Stomach (tissue), 9 donors: Measurements from ENCODE around the gene GTPBP4. TPM values are rescaled to one million over a fixed set of nuclear protein-coding genes. Genes with fewer than 3 reads are reported as not detected.

Experiments used
- DNase-seq, 2 donors: peaks; one replicate each; pipeline versions ENCODE4 v3.0.0 to v3.0.0-alpha.2; 2013 to 2019
- H3K27ac ChIP-seq, 5 donors: fragments of 200-600 bp in 4 of 5; sonication (generic) in 4 of 5; one replicate each; pipeline ENCODE4 v1.5.1; 2013 to 2019; ENCODE audit warnings: mild to moderate bottlenecking in 1 of 5, moderate library complexity in 1 of 5
- H3K27me3 ChIP-seq, 3 donors: fragments of 200-600 bp; sonication (generic); one replicate each; pipeline ENCODE4 v1.5.1; 2017 to 2019; ENCODE audit warnings: mixed run types in 1 of 3
- H3K36me3 ChIP-seq, 4 donors: fragments of 200-600 bp; sonication (generic); 1 replicate in 3 of 4; 2 replicates in 1 of 4; pipeline ENCODE4 v1.5.1; 2016 to 2019
- H3K4me1 ChIP-seq, 4 donors: fragments of 200-600 bp; sonication (generic); one replicate each; pipeline ENCODE4 v1.5.1; 2016 to 2019
- H3K4me3 ChIP-seq, 4 donors: fragments of 200-600 bp; sonication (generic) in 3 of 4; one replicate each; pipeline ENCODE4 v1.5.1; 2016 to 2019; ENCODE audit warnings: mild to moderate bottlenecking in 1 of 4
- H3K9me3 ChIP-seq, 4 donors: fragments of 200-600 bp; sonication (generic); one replicate each; pipeline ENCODE4 v1.5.1; 2016 to 2019
- CTCF ChIP-seq, 7 experiments: fragments of 450-650 bp in 4 of 7; fragments of 200-600 bp in 3 of 7; sonication (generic) in 3 of 7; IDR thresholded peaks; one replicate each; pipeline ENCODE4 v1.5.1; 2016 to 2019; ENCODE audit warnings: antibody characterized with exemption in 7 of 7, control low read depth in 2 of 7, mild to moderate bottlenecking in 1 of 7
- EP300 ChIP-seq: sonication (generic); formaldehyde crosslinking; IDR thresholded peaks from one replicate; pipeline ENCODE4 v1.6.1; 2017; ENCODE audit warnings: antibody characterized with exemption
- POLR2A ChIP-seq, 4 donors: fragments of 450-650 bp; IDR thresholded peaks; one replicate each; pipeline ENCODE4 v1.6.1; 2016; ENCODE audit warnings: antibody characterized with exemption in 4 of 4, control low read depth in 2 of 4, mild to moderate bottlenecking in 1 of 4, moderate library complexity in 1 of 4
- POLR2AphosphoS5 ChIP-seq, 3 donors: sonication (generic); formaldehyde crosslinking; IDR thresholded peaks; one replicate each; pipeline ENCODE4 v1.6.1; 2016; ENCODE audit warnings: antibody characterized with exemption in 3 of 3
- WGBS, 5 donors: extraction: QIAGEN DNeasy Blood & Tissue Kit in 3 of 5; methylation state at CpG; one replicate each; pipeline versions ENCODE4 v1.1.5 to v1.1.7; 2013 to 2018; 5-methylcytosine and 5-hydroxymethylcytosine counted together
- intact Hi-C: fragments of 100-400 bp; cut with DNase I; formaldehyde crosslinking; loops from one replicate; pipeline ENCODE4 v1.15.1; 2023; ENCODE audit warnings: low total_unique reads
- polyA plus RNA-seq, 3 donors: library from polyadenylated mRNA; stranded (reverse); fragments of 200-250 nt; gene quantifications; one replicate each; pipeline ENCODE4 v1.2.3, GENCODE V29; 2013
- total RNA-seq, 5 donors: library from RNA; depleted of rRNA; stranded (reverse); fragments of >200 nt; gene quantifications; one replicate each; pipeline versions ENCODE4 v1.1.0 to v1.2.3, GENCODE V29; 2014 to 2016
- donor health status: healthy with polysubstance abuse.
- donor health status: Bipolar disorder and iron deficiency.
- donor health status: healthy.

The GTPBP4 gene
- total and polyA plus RNA-seq, 8 donors, result 8.8 to 61.7 (median 16.8) TPM

DNA sequence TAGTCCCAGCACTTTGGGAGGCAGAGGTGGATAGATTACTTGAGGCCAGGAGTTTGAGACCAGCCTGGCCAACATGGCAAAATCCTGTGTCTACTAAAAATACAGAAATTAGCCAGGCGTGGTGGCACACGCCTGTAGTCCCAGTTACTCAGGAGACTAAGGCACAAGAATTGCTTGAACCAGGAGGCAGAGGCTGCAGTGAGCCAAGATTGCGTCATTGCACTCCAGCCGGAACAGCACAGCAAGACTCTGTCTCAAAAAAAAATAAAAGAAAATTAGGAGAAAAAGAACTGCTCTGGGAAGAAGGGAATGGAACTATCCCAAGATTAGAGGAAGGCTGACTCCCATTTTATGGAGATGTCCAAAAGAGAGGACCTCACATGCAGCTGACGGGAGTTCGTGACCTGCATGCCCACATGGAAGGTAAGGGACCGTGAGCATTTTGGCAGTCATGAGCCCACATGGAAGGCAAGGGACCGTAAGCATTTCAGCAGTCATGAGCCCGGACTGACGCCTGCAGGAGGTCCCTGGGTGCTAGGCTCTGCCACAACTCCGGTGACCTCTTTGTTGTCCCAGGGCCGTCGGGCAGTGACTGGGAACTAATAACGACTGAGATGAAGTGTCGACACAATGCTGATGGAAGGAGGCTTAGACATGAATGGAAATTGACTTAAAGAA is 18.6 kb upstream of the GTPBP4 start:
- intact Hi-C loops, result no loop called here
- no peak for DNase-seq
- no peaks in the 10 kb centered on the region for H3K9me3 ChIP-seq
- TF ChIP-seq POLR2AphosphoS5 (IDR thresholded peaks at IDR 0.05) (no peak), EP300 (no peak), POLR2A (IDR thresholded peaks at IDR 0.05) (no peak), CTCF (IDR thresholded peaks at IDR 0.05) (no peak)
- H3K36me3 ChIP-seq, result no peaks in the 10 kb centered on the region
- no peak overlapping the region for H3K4me3 ChIP-seq
- no peaks in the 10 kb centered on the region for H3K27me3 ChIP-seq
- WGBS, 5 donors, result 63 to 73% (median 70%) methylated on average over 15 of the region's 15 CpGs
- H3K27ac ChIP-seq, result peak overlapping the region; percentile 83 to 92 (median 85)
- H3K4me1 ChIP-seq, result peaks cover 18 to 50% (median 48%) of the 10 kb centered on the region in 4 donors

- Histone ChIP-seq H3K4me3 (peak overlapping the region in 2 of 4 donors; percentile 11 to 20), H3K27ac (peak overlapping the region; percentile 83 to 92 (median 85)), H3K4me1 (peaks cover 18 to 58% (median 53%) of the 10 kb centered on the region in 4 donors), H3K9me3 (no peaks in the 10 kb centered on the region), H3K36me3 (no peaks in the 10 kb centered on the region), H3K27me3 (no peaks in the 10 kb centered on the region)
- TF ChIP-seq POLR2AphosphoS5 (IDR thresholded peaks at IDR 0.05) (peak; percentile 4 to 61 (median 5)), EP300 (no peak), POLR2A (IDR thresholded peaks at IDR 0.05) (no peak), CTCF (IDR thresholded peaks at IDR 0.05) (no peak)
- intact Hi-C loops, result no loop called here
- WGBS, 5 donors, result 12 to 18% (median 15%) methylated on average over 14 of the region's 14 CpGs
- peak; percentile 66 to 81 for DNase-seq
Measured at GRCh38 chr10:970311-971149, 17.7 kb upstream of the GTPBP4 start.

GRCh38 chr10:971150-971542 is 17.1 kb upstream of the GTPBP4 start:
- intact Hi-C loops, result no loop called here
- H3K27me3 ChIP-seq, result no peaks in the 10 kb centered on the region
- H3K27ac ChIP-seq, result peak overlapping the region; percentile 83 to 87 (median 84)
- DNase-seq, result peak in 1 of 2 donors; percentile 79
- H3K9me3 ChIP-seq, result no peaks in the 10 kb centered on the region
- no peaks in the 10 kb centered on the region for H3K36me3 ChIP-seq
- WGBS, 5 donors, result 19 to 48% (median 27%) methylated on average over 4 of the region's 4 CpGs
- H3K4me3 ChIP-seq, result peak overlapping the region in 2 of 4 donors; percentile 11 to 20
- H3K4me1 ChIP-seq, result peaks cover 18 to 58% (median 53%) of the 10 kb centered on the region in 4 donors
- TF ChIP-seq CTCF (IDR thresholded peaks at IDR 0.05) (no peak), POLR2A (IDR thresholded peaks at IDR 0.05) (no peak), EP300 (no peak), POLR2AphosphoS5 (IDR thresholded peaks at IDR 0.05) (no peak)

- no peak for TF ChIP-seq CTCF (IDR thresholded peaks at IDR 0.05)
- TF ChIP-seq POLR2AphosphoS5 (IDR thresholded peaks at IDR 0.05), result peak in 2 of 3 donors; percentile 62 to 73
- Histone ChIP-seq H3K4me1 (peaks cover 18 to 58% (median 53%) of the 10 kb centered on the region in 4 donors), H3K9me3 (no peaks in the 10 kb centered on the region), H3K4me3 (no peak overlapping the region), H3K27ac (peak overlapping the region; percentile 83 to 87 (median 84)), H3K36me3 (no peaks in the 10 kb centered on the region), H3K27me3 (no peaks in the 10 kb centered on the region)
- DNase-seq, result peak; percentile 74 to 88
- 29 to 47% (median 36%) methylated on average over 12 of the region's 12 CpGs for WGBS, 5 donors
- intact Hi-C loops, result no loop called here
Measured at GRCh38 chr10:971613-972012, 16.6 kb upstream of the GTPBP4 start.
